GM19438 (cell line): ENCODE measurements around the gene TBX1.

Source experiments
- ATAC-seq: cut with Tn5 transposase; IDR thresholded peaks from one replicate; pipeline ENCODE4 v1.9.1; 2021; ENCODE audit warnings: low read depth; ENCODE audit not compliant: unreplicated experiment

TBX1 gene

GRCh38 chr22:19751497-19752245 is 8.9 kb upstream of the TBX1 start:
- ATAC-seq: no peak

DNA sequence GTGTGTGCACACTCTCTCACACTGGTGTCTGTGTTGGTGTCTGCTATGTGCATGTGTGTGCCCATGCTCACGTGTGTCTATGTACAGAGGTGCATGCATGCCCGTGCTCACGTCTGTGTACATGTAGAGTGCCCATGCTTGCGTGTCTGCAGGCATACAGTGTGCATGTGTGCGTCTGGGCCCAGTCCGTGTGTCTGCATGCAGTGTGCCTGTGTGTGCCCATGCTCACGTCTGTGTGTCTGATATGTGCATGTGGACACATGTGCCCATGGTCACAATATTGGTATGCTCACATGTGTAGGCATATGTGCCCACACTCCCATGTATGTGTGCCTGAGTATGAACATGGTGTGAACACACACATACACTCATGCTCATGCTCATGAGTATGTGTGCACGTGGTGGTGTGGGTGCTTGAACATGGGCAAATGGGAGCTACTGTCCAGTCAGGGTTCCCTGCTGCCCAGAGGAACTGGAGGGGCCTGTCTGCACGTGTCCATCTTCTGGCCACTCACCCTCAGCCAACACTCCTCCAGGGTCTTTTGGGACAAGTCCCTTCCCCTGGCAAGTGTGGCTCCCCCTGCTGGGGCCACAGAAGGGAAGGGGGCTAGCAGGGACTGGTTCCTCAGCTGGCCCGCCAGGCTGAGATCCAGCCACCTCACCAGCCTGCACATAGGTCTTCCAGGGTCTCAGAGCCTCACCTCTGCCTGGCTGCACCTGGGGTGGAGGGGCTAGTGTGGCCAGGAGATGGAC is 7.3 kb upstream of the TBX1 start:
- no peak for ATAC-seq

DNA sequence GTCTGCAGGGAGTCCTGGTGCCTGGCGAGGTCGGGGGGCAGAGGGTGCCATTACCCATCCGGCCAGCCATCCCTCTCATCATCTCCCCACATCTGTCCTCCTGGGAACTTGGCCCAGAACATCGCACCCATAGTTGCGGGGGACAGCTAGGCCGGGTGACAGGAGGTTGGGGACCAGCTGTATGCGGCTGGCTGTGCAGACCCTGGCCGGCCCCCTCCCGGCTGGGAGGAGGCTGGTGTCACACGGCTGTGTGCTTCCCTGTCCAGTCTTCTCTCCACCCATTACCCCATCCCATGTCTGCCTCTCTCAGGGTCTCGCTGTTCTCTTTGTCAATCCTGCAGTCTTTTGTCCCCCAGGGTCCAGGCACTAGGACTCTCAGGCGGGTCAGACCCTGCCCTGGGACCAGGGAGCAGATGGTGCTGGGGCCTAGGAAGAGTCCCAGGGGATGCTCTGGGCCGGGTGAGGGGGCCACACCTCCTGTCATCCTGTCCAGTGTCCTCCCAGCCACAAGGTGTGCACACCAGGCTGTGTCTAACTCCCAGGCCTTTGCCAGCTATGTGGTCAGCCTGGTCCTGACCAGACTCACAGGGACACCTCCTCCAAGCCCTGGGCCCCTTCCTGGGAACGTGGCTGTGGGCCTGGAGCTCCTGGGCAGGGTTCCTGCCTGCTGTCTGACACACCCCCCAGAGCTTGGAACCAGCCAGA is 6.4 kb upstream of the TBX1 start:
- no peak for ATAC-seq

GRCh38 chr22:19754701-19755144 is 5.9 kb upstream of the TBX1 start:
- ATAC-seq: no peak

- ATAC-seq: no peak
Measured at GRCh38 chr22:19755145-19755710, 5.3 kb upstream of the TBX1 start.

DNA sequence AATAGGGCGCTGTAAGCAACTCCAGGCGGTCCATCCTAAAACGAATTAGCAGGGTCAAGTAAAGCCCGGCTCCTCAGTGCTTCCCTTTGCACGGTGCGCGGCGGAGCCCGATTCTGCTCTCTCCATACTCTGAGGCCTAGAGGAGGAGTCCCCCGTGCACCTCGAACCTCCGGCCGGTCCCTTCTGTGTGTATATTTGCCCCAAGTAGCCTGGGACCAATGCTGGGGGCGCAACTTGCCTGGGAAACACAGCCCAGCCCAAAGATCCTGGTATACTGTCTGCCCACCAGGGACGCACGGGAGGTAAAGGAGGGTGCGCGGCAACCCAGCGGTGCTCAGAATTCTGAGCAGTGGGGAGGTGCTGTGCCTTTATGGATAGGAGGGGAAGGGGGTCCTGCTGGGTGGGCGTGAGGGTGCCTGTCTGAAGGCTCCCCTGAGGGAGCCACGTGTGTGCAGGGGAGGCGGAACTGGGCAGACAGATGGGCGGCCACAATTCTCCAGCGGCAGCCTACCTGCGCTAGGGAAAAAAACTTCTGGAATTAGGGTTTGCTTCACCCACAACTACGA is 4.8 kb upstream of the TBX1 start:
- ATAC-seq: no peak

GRCh38 chr22:19756288-19757128 is 4.1 kb upstream of the TBX1 start:
- no peak for ATAC-seq

DNA sequence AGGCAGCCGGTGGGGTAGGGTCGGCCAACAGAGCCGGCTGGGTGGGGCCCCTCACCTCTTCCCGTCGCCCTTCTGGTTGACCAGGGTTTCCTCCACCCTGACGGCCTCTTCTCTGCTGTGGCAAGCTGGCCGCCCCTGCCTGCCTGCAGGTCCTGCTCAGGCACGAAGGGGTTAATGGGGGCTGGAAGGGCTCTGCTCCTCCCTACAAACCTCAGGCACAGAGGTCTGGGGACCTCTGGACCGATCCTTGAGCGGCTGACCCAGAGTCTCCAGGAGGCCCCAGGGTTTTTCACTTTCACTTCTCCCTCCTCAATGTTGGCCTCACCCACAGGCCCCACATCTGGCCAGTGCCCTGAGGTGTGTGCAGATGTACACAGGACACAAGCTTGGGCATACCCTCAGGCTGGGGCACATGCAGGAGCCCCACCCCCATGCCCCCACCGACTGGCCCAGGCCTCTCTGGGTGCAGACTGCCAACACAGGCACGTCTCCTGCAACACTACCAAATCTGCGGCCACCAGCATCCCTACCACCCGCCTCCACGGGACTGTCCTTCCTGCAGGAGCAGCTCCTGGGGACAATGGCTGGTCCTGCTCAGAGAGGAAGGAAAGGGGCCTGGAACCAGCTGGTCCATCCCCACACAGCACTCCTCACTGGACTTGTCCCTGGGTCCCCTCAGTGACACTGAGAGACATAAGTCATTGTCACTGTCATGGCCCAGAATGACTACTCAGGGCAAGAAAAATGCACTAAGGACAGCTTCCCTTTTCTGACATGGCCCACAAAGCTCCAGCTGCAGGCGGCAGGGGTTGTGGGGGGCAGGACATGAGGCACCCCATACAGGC is 3.2 kb upstream of the TBX1 start:
- no peak for ATAC-seq

- ATAC-seq: no peak
Measured at GRCh38 chr22:19757985-19758895, 2.3 kb upstream of the TBX1 start.

- no peak for ATAC-seq
Measured at GRCh38 chr22:19758896-19759426, 1.6 kb upstream of the TBX1 start.

- no peak for ATAC-seq
Measured at GRCh38 chr22:19759427-19760057, 1.0 kb upstream of the TBX1 start.

DNA sequence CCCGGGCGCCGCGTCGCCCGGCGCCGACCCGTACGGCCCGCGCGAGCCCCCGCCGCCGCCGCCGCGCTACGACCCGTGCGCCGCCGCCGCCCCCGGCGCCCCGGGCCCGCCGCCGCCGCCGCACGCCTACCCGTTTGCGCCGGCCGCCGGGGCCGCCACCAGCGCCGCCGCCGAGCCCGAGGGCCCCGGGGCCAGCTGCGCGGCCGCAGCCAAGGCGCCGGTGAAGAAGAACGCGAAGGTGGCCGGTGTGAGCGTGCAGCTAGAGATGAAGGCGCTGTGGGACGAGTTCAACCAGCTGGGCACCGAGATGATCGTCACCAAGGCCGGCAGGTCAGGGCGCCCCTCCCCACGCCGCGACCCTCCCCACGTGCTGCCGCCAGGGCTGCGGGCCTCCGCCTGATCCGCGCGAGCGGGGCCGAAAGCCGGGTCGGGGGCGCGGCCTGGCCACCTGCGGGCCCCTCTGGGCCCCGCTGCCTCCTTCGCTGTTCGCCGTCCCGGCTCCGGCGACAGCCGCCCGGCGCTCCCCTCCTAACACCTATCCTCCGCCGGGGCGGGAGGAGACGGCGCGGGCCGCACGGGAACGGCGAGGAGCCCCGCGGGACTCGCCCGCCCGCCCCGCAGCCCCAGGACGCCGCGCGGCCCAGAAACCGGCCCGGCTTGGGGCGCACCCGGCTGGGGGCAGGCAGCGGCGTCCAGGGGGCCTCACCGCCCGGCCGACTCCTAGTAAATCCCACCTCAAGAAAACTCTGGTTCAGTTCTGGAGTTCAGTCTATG is 560 bp downstream of the TBX1 start:
- no peak for ATAC-seq

DNA sequence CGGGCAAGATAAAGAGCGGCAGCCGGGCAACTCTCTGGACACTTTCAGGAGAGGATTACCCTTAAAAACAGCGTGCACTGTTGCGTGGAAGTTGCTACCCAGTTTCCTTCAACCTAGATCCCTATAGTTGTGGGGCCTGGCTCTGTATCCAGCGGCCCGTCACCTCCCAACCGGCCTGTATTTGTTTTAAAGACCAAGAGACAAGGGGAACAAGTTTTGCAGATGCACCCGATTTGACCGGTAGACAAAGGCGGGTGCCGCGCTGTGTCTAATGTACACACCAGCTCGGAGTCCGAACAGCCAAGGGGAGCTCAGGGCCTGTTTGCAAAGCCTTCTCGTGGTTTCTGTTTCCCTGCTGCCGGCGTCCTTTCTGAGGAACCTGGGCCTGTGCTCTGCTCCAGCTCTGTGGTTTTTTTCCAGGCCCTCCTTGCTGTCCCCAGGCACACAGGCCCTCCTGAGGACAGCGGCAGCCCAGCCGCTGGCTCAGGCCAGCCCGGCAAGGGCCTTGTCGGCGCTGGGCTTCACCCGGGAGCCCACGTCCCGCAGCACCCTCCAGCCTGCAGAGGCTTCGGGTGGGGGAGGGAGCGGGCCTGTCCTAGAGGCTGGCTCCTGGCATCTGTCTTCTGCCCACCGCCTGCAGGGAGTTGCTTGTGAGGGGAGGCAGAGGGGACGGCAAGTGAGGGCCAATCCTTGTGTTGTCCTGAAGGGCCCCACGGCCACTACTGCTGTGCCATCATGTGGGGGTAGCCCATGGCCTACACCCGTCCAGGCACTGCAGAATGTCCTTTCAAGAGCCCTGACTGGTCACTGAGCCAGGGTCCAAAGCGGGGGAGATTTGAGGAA is 1.4 kb downstream of the TBX1 start:
- ATAC-seq: no peak

DNA sequence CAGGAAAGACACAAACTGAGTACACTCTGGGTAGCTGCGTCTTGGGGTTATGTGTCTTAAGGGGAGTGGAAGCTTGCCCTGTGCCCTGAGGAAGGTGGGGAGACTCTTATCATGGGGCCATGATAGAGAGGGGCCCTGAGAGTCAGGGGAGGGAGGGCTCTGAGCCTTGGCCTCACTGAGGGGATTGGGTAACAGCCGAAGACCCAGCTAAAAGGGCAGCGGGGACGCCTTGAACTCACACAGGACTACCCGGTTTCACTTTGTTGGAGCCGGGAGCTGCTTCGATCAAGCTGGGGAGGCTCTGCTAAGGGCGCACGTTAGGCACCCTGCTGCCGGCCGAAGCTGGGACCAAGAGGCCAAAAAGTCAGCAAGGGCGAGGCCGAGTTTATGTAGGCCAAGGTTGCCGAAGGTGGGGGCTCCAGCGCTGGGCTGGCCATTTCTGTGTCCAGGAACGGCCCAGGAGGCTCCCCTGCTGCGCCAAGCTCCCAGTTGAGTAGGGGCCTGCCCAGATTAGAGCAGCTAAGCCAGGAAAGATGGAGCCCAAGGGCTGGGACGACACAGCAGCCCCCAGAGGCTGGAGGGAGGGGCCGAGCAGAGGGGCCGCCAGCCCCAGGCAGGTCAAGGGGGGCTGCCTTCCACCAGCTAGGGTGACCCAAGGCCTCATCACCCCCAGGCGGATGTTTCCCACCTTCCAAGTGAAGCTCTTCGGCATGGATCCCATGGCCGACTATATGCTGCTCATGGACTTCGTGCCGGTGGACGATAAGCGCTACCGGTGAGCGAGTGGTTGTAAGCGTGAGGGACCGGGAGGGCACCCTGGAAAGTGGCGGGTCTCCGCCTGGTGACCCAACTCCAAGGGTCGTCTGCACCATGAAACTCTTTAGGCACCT is 2.2 kb downstream of the TBX1 start:
- no peak for ATAC-seq
